ENCODE results near the gene NEGR1. TPM values are rescaled to one million over a fixed set of nuclear protein-coding genes. Genes with fewer than 3 reads are reported as not detected.

Gene NEGR1
- total and polyA plus RNA-seq, 7 donors = 0.69 to 69.2 (median 42.5) TPM

DNA sequence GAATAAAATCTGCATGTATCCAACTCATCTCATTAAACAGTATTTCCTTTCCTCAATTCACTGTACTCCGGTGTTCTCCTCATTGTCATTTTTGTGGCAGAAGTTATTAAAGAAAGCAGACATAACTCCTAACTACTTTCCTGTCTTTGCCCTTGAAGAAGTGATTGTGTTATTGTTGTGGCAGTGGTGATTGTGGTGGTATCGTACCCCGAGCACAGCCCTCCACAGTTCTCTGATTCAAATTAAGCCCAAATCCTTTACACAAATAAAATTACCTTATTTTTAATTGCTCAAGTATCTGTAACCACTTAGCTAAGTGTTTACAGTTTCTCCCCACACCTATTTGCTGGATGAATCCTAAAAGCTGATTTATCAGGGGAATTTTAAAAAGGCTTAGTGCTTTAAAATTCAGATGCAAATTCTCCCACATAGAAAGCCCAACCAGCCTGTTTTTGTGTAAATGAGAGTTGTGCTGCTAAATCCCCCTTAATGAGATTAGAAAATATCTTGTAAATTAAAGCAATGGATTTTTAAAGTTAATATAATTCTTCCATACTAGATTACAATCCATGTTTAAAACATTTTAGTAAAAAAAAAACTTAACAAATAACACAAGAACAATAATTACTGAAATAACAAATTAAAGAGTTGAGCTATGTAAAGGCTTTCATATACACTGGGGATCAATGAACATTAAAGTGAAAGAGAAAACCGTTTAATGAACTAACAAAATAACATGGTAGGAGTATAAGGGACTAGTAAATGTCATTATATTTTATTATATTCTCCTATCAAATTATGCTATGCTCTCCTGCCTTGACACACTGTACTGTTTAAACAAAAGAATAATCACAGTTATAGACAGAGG, 259.0 kb downstream of the NEGR1 start:
- intact Hi-C loops (cut with DNase I) = no loop called here
- TF ChIP-seq, protein P1, sequence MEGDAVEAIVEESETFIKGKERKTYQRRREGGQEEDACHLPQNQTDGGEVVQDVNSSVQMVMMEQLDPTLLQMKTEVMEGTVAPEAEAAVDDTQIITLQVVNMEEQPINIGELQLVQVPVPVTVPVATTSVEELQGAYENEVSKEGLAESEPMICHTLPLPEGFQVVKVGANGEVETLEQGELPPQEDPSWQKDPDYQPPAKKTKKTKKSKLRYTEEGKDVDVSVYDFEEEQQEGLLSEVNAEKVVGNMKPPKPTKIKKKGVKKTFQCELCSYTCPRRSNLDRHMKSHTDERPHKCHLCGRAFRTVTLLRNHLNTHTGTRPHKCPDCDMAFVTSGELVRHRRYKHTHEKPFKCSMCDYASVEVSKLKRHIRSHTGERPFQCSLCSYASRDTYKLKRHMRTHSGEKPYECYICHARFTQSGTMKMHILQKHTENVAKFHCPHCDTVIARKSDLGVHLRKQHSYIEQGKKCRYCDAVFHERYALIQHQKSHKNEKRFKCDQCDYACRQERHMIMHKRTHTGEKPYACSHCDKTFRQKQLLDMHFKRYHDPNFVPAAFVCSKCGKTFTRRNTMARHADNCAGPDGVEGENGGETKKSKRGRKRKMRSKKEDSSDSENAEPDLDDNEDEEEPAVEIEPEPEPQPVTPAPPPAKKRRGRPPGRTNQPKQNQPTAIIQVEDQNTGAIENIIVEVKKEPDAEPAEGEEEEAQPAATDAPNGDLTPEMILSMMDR (IDR thresholded peaks at IDR 0.05) = no peak
- no peak for TF ChIP-seq POLR2AphosphoS5 (IDR thresholded peaks at IDR 0.05)
- no peak for TF ChIP-seq POLR2A (IDR thresholded peaks at IDR 0.05)
- TF ChIP-seq EP300 (IDR thresholded peaks at IDR 0.05) = no peak

DNA sequence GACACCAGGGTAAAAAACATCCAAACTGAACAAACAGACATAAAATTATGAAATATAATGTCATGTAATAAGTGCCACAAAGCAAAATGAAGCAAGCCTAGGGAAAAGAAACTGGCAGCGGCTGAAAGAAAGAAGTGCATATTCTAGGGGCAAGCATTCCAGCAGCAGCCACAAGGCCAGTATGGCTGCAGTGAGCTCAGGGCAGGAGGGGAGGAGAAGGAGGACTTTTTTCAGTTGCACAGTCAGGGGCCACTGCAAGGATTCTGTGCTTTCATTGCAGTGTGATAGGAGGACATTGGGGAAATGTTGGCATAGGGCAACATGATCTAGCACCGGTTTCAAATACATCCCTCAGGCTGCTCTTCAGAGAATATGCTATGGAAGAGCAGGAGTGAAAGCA, 263.8 kb downstream of the NEGR1 start:
- no peaks in the 10 kb centered on the region for H3K27me3 ChIP-seq

More for the DNA sequence above, 259.0 kb downstream of the NEGR1 start:
- Histone ChIP-seq H3K27me3 (no peaks in the 10 kb centered on the region), H3K9me3 (no peaks in the 10 kb centered on the region), H3K4me1 (no peaks in the 10 kb centered on the region), H3K27ac (no peak overlapping the region), H3K4me3 (no peak overlapping the region), H3K36me3 (no peaks in the 10 kb centered on the region)
- no peak for DNase-seq
- WGBS, 2 donors = 56 to 82% methylated on average over 4 of the region's 4 CpGs

DNA sequence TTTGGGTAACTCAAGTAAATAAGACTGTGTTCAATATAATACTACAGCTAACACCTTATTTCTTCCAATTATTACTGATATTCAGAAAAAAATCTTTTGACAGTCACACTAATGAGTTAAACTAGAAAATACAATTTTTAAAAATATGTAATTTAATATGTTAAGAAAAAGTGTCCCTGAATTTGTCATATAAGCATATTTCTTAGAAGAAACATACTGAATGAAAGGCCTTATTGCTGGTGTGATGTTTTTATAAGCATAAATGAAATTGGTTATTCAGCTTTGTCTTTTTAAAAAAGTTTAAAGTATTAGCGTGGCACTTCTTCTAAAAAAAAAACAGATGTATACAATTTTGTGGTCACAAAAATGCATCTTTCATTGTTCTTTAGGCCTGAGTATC, 267.3 kb downstream of the NEGR1 start:
- intact Hi-C loops (cut with DNase I) = no loop called here
- TF ChIP-seq POLR2A (IDR thresholded peaks at IDR 0.05) (no peak), POLR2AphosphoS5 (IDR thresholded peaks at IDR 0.05) (no peak), EP300 (IDR thresholded peaks at IDR 0.05) (no peak)
- TF ChIP-seq, protein P1 (IDR thresholded peaks at IDR 0.05) = no peak
- 90 to 94% methylated on average over 1 of the region's 1 CpG for WGBS, 2 donors

More for the DNA sequence above, 263.8 kb downstream of the NEGR1 start:
- TF ChIP-seq EP300 (IDR thresholded peaks at IDR 0.05) (no peak), POLR2A (IDR thresholded peaks at IDR 0.05) (no peak)
- TF ChIP-seq, protein P1 (IDR thresholded peaks at IDR 0.05) = no peak
- Histone ChIP-seq H3K9me3 (no peaks in the 10 kb centered on the region), H3K36me3 (no peaks in the 10 kb centered on the region), H3K4me3 (no peak overlapping the region), H3K4me1 (no peaks in the 10 kb centered on the region), H3K27ac (no peak overlapping the region)
- 96 to 97% methylated on average over 2 of the region's 2 CpGs for WGBS, 2 donors
- intact Hi-C loops (cut with DNase I) = no loop called here
- DNase-seq = no peak

DNA sequence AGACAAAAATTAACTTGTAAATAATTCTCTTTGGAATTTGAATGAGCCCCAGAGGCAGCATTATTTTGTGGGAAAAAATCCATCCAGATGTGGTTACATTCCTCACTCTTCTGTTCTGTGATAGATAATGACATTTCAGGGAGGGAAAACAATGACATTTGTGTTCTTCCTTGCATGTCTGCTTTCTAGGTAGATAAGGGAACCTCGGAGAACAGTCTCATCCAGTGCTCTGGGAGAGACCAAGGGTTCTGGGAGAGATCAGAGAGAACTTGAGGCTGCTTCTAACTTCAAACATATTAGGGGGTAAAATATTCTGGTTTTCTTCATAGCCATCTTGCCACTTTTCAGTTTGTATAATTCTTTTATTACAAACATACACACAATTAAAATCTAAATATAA, 269.2 kb downstream of the NEGR1 start:
- WGBS, 2 donors = 49 to 65% methylated on average over 1 of the region's 1 CpG
- TF ChIP-seq, protein P1 (IDR thresholded peaks at IDR 0.05) = no peak
- TF ChIP-seq POLR2A (IDR thresholded peaks at IDR 0.05) (no peak), EP300 (IDR thresholded peaks at IDR 0.05) (no peak), POLR2AphosphoS5 (IDR thresholded peaks at IDR 0.05) (no peak)
- H3K4me1 ChIP-seq = peaks cover 0 to 13% (median 8%) of the 10 kb centered on the region in 4 donors
- no peaks in the 10 kb centered on the region for H3K9me3 ChIP-seq
- no peak for DNase-seq
- H3K4me3 ChIP-seq = no peak overlapping the region
- H3K27me3 ChIP-seq = no peaks in the 10 kb centered on the region
- intact Hi-C loops (cut with DNase I) = no loop called here
- no peak overlapping the region for H3K27ac ChIP-seq
- no peaks in the 10 kb centered on the region for H3K36me3 ChIP-seq

More for the DNA sequence above, 267.3 kb downstream of the NEGR1 start:
- DNase-seq = no peak
- no peaks in the 10 kb centered on the region for H3K9me3 ChIP-seq
- no peaks in the 10 kb centered on the region for H3K27me3 ChIP-seq
- H3K27ac ChIP-seq = no peak overlapping the region
- H3K4me3 ChIP-seq = no peak overlapping the region
- H3K36me3 ChIP-seq = no peaks in the 10 kb centered on the region
- H3K4me1 ChIP-seq = peaks cover 0 to 6% (median 2%) of the 10 kb centered on the region in 4 donors
